Loucy (cell line): ENCODE data around the gene MAT1A.

Source experiments
- EZH2phosphoT487 ChIP-seq: fragments of 200-600 bp; IDR thresholded peaks from 2 replicates; pipeline ENCODE4 v1.6.1; 2018; ENCODE audit warnings: antibody characterized with exemption, mild to moderate bottlenecking, moderate library complexity, borderline replicate concordance
- TF ChIP-seq, protein P1 (sequence below): fragments of 200-600 bp; sonication (generic); conservative IDR thresholded peaks from 2 replicates; pipeline ENCODE4 v1.5.1; 2014; ENCODE audit warnings: mild to moderate bottlenecking, antibody characterized with exemption, low read length

DNA sequence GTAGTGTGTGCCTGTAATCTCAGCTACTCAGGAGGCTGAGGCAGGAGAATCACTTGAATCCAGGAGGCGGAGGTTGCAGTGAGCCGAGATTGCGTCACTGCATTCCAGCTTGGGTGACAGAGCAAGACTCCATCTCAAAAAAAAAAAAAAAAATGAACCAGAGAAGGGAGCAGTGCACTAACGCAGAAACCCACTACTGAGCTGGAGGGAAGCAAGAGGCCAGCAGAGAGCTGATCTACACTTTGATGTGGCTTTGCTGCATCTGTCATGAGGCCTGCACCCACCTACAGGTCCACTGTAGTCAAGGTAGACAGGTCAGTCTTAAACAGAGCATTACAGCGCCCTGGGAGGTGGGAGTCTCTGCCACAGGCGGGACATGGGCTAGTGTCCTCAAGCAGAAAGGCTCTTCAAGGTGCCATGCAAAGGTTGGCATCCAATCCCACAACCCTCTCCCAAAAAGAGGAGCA, 30.0 kb downstream of the MAT1A start:
- TF ChIP-seq, protein P1, sequence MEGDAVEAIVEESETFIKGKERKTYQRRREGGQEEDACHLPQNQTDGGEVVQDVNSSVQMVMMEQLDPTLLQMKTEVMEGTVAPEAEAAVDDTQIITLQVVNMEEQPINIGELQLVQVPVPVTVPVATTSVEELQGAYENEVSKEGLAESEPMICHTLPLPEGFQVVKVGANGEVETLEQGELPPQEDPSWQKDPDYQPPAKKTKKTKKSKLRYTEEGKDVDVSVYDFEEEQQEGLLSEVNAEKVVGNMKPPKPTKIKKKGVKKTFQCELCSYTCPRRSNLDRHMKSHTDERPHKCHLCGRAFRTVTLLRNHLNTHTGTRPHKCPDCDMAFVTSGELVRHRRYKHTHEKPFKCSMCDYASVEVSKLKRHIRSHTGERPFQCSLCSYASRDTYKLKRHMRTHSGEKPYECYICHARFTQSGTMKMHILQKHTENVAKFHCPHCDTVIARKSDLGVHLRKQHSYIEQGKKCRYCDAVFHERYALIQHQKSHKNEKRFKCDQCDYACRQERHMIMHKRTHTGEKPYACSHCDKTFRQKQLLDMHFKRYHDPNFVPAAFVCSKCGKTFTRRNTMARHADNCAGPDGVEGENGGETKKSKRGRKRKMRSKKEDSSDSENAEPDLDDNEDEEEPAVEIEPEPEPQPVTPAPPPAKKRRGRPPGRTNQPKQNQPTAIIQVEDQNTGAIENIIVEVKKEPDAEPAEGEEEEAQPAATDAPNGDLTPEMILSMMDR: no peak
- no peak for TF ChIP-seq EZH2phosphoT487
